Liver (tissue), 9 donors: ENCODE results near the gene CRADD. TPM values are rescaled to one million over a fixed set of nuclear protein-coding genes. Genes with fewer than 3 reads are reported as not detected.

Source experiments
- DNase-seq: peaks from one replicate; pipeline ENCODE4 v3.0.0-alpha.2; 2017; ENCODE audit warnings: low spot score
- H3K27ac ChIP-seq, 2 donors: one replicate each; pipeline ENCODE4 v1.7.0; 2013; ENCODE audit warnings: inconsistent platforms in 2 of 2, low read length in 2 of 2, control low read depth in 1 of 2, low read depth in 1 of 2, mild to moderate bottlenecking in 1 of 2
- H3K27me3 ChIP-seq, 4 donors: one replicate each; pipeline versions ENCODE4 v1.6.1 to v1.7.0; 2013; ENCODE audit warnings: low read length in 3 of 4, inconsistent platforms in 1 of 4, mild to moderate bottlenecking in 1 of 4, moderate library complexity in 1 of 4; ENCODE audit not compliant: control insufficient read depth in 4 of 4, insufficient read depth in 4 of 4
- H3K36me3 ChIP-seq, 4 donors: one replicate each; pipeline versions ENCODE4 v1.6.1 to v1.7.0; 2013; ENCODE audit warnings: low read length in 3 of 4, mild to moderate bottlenecking in 3 of 4, low read depth in 1 of 4, moderate library complexity in 1 of 4; ENCODE audit not compliant: control insufficient read depth in 4 of 4, insufficient read depth in 3 of 4
- H3K4me1 ChIP-seq, 4 donors: one replicate each; pipeline versions ENCODE4 v1.6.1 to v1.7.0; 2013; ENCODE audit warnings: low read length in 3 of 4, mild to moderate bottlenecking in 3 of 4, moderate library complexity in 1 of 4; ENCODE audit not compliant: control insufficient read depth in 4 of 4, insufficient read depth in 4 of 4
- H3K4me3 ChIP-seq, 3 donors: one replicate each; pipeline versions ENCODE4 v1.6.1 to v1.7.0; 2013; ENCODE audit warnings: low read length in 3 of 3, control low read depth in 1 of 3, low read depth in 1 of 3, mild to moderate bottlenecking in 1 of 3
- H3K9ac ChIP-seq, 2 donors: one replicate each; pipeline ENCODE4 v1.7.0; 2013; ENCODE audit warnings: low read length in 2 of 2, mild to moderate bottlenecking in 2 of 2, moderate library complexity in 2 of 2, control low read depth in 1 of 2, low read depth in 1 of 2
- H3K9me3 ChIP-seq, 4 donors: one replicate each; pipeline versions ENCODE4 v1.6.1 to v1.7.0; 2013; ENCODE audit warnings: low read length in 3 of 4; ENCODE audit not compliant: control insufficient read depth in 4 of 4
- EGR1 ChIP-seq, 2 donors: IDR thresholded peaks; 2 replicates each; pipeline ENCODE4 v1.6.1; 2016 to 2018; ENCODE audit warnings: antibody characterized with exemption in 2 of 2, low read depth in 2 of 2
- FOXA1 ChIP-seq: IDR thresholded peaks from 2 replicates; pipeline ENCODE4 v1.6.1; 2016; ENCODE audit warnings: antibody characterized with exemption
- FOXA2 ChIP-seq: IDR thresholded peaks from 2 replicates; pipeline ENCODE4 v1.6.1; 2016; ENCODE audit warnings: antibody characterized with exemption
- GABPA ChIP-seq, 2 donors: IDR thresholded peaks in 1 of 2; conservative IDR thresholded peaks in 1 of 2; 2 replicates each; pipeline ENCODE4 v1.6.1; 2016; ENCODE audit warnings: antibody characterized with exemption in 2 of 2, mild to moderate bottlenecking in 1 of 2, moderate library complexity in 1 of 2
- HNF4A ChIP-seq, 2 donors: conservative IDR thresholded peaks; 2 replicates each; pipeline ENCODE4 v1.6.1; 2016; ENCODE audit warnings: antibody characterized with exemption in 2 of 2, mild to moderate bottlenecking in 2 of 2
- HNF4G ChIP-seq: IDR thresholded peaks from 2 replicates; pipeline ENCODE4 v1.6.1; 2016; ENCODE audit warnings: antibody characterized with exemption
- JUND ChIP-seq, 2 donors: IDR thresholded peaks; 2 replicates each; pipeline ENCODE4 v1.6.1; 2016; ENCODE audit warnings: antibody characterized with exemption in 2 of 2
- NR2F2 ChIP-seq: IDR thresholded peaks from 2 replicates; pipeline ENCODE4 v1.6.1; 2016; ENCODE audit warnings: antibody characterized with exemption
- RAD21 ChIP-seq, 2 donors: IDR thresholded peaks; 2 replicates each; pipeline ENCODE4 v1.6.1; 2016; ENCODE audit warnings: antibody characterized with exemption in 2 of 2, mild to moderate bottlenecking in 2 of 2
- RXRA ChIP-seq, 2 donors: IDR thresholded peaks; 2 replicates each; pipeline ENCODE4 v1.6.1; 2017 to 2018; ENCODE audit warnings: antibody characterized with exemption in 2 of 2, mild to moderate bottlenecking in 1 of 2
- SP1 ChIP-seq: IDR thresholded peaks from 2 replicates; pipeline ENCODE4 v1.6.1; 2018; ENCODE audit warnings: antibody characterized with exemption, mild to moderate bottlenecking
- TAF1 ChIP-seq: conservative IDR thresholded peaks from 2 replicates; pipeline ENCODE4 v1.6.1; 2016; ENCODE audit warnings: antibody characterized with exemption, mild to moderate bottlenecking
- YY1 ChIP-seq: IDR thresholded peaks from 2 replicates; pipeline ENCODE4 v1.6.1; 2016; ENCODE audit warnings: antibody characterized with exemption, mild to moderate bottlenecking
- WGBS: extraction: QIAGEN DNeasy Blood & Tissue Kit; methylation state at CpG from one replicate; pipeline ENCODE4 v1.1.7; 2013; 5-methylcytosine and 5-hydroxymethylcytosine counted together
- polyA plus RNA-seq, 2 donors: library from polyadenylated mRNA; stranded (reverse) in 1 of 2; unstranded in 1 of 2; fragments of 200-250 nt in 1 of 2; fragments of >200 nt in 1 of 2; fragmentation: Nextera tagmentation in 1 of 2; extraction: Ambion mirVana in 1 of 2; gene quantifications; one replicate each; pipeline versions ENCODE4 v1.2.1 to v1.2.3, GENCODE V29; 2013 to 2015
- total RNA-seq, 2 donors: library from RNA; depleted of rRNA; stranded (reverse); fragments of >200 nt; gene quantifications; one replicate each; pipeline ENCODE4 v1.2.3, GENCODE V29; 2014
- TF ChIP-seq, protein P1 (sequence below): IDR thresholded peaks from 2 replicates; pipeline ENCODE4 v1.6.1; 2016; ENCODE audit warnings: antibody characterized with exemption
- TF ChIP-seq, protein P2 (sequence below): IDR thresholded peaks from 2 replicates; pipeline ENCODE4 v1.6.1; 2016; ENCODE audit warnings: antibody characterized with exemption
- TF ChIP-seq, protein P3 (sequence below): IDR thresholded peaks from 2 replicates; pipeline ENCODE4 v1.6.1; 2016; ENCODE audit warnings: antibody characterized with exemption, mild to moderate bottlenecking
- TF ChIP-seq, protein P4 (sequence below): IDR thresholded peaks from 2 replicates; pipeline ENCODE4 v1.6.1; 2016; ENCODE audit warnings: antibody characterized with exemption
- TF ChIP-seq, protein P5 (sequence below): fragments of 150-350 bp; IDR thresholded peaks from 2 replicates; pipeline ENCODE4 v1.5.1; 2017; ENCODE audit warnings: improper control_type of control experiment, low read depth, low read length; ENCODE audit not compliant: missing input control
- donor health status: healthy.
- donor health status: healthy.
- donor health status: healthy.
- donor health status: healthy.
- donor health status: healthy.

CRADD gene
- total and polyA plus RNA-seq, 4 donors: 19.4 to 48.9 (median 29.6) TPM

DNA sequence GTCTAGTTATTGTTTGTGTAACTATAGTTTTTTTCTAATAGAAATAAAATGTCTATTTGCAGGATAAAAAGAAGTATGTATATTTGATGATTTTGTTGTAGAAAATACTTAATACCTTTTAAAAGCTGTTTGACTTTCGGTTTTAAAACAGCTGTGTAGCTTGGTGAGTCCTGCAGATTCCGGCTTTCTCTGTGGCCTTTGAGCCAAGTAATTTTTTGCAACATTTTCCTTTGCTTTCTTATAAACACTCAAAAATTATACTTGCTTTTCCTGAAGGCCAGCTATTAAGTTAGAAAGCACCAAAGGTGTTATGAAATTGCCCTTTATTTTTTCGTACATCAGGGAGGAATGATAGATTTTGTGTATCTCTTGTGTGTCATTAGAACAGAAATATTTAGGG lies 63.6 kb downstream of the CRADD start:
- no peak for DNase-seq
- Histone ChIP-seq H3K27ac (peak overlapping the region; percentile 92 to 94), H3K27me3 (no peaks in the 10 kb centered on the region), H3K4me1 (peaks cover 0 to 25% (median 12%) of the 10 kb centered on the region in 4 donors), H3K4me3 (peak overlapping the region; percentile 10 to 29 (median 25)), H3K9ac (peak overlapping the region; percentile 77 to 98), H3K9me3 (no peaks in the 10 kb centered on the region), H3K36me3 (no peaks in the 10 kb centered on the region)
- TF ChIP-seq YY1 (no peak), JUND (IDR thresholded peaks at IDR 0.05) (no peak), HNF4G (no peak), GABPA (IDR thresholded peaks at IDR 0.05 in 1 of 2, conservative IDR thresholded peaks at IDR 0.05 in 1 of 2) (no peak), FOXA1 (no peak), TAF1 (no peak), EGR1 (IDR thresholded peaks at IDR 0.05; ENCODE audit: low read depth in 2 of 2) (no peak), SP1 (no peak), FOXA2 (no peak), HNF4A (conservative IDR thresholded peaks at IDR 0.05) (peak; percentile 18 to 23), RXRA (IDR thresholded peaks at IDR 0.05) (no peak), NR2F2 (peak; percentile 13), RAD21 (IDR thresholded peaks at IDR 0.05) (peak in 1 of 2 donors; percentile 26)
- TF ChIP-seq, protein P1, sequence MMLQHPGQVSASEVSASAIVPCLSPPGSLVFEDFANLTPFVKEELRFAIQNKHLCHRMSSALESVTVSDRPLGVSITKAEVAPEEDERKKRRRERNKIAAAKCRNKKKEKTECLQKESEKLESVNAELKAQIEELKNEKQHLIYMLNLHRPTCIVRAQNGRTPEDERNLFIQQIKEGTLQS: no peak
- TF ChIP-seq, protein P2, sequence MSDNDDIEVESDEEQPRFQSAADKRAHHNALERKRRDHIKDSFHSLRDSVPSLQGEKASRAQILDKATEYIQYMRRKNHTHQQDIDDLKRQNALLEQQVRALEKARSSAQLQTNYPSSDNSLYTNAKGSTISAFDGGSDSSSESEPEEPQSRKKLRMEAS: no peak
- TF ChIP-seq, protein P3, sequence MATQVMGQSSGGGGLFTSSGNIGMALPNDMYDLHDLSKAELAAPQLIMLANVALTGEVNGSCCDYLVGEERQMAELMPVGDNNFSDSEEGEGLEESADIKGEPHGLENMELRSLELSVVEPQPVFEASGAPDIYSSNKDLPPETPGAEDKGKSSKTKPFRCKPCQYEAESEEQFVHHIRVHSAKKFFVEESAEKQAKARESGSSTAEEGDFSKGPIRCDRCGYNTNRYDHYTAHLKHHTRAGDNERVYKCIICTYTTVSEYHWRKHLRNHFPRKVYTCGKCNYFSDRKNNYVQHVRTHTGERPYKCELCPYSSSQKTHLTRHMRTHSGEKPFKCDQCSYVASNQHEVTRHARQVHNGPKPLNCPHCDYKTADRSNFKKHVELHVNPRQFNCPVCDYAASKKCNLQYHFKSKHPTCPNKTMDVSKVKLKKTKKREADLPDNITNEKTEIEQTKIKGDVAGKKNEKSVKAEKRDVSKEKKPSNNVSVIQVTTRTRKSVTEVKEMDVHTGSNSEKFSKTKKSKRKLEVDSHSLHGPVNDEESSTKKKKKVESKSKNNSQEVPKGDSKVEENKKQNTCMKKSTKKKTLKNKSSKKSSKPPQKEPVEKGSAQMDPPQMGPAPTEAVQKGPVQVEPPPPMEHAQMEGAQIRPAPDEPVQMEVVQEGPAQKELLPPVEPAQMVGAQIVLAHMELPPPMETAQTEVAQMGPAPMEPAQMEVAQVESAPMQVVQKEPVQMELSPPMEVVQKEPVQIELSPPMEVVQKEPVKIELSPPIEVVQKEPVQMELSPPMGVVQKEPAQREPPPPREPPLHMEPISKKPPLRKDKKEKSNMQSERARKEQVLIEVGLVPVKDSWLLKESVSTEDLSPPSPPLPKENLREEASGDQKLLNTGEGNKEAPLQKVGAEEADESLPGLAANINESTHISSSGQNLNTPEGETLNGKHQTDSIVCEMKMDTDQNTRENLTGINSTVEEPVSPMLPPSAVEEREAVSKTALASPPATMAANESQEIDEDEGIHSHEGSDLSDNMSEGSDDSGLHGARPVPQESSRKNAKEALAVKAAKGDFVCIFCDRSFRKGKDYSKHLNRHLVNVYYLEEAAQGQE: no peak
- TF ChIP-seq, protein P4, sequence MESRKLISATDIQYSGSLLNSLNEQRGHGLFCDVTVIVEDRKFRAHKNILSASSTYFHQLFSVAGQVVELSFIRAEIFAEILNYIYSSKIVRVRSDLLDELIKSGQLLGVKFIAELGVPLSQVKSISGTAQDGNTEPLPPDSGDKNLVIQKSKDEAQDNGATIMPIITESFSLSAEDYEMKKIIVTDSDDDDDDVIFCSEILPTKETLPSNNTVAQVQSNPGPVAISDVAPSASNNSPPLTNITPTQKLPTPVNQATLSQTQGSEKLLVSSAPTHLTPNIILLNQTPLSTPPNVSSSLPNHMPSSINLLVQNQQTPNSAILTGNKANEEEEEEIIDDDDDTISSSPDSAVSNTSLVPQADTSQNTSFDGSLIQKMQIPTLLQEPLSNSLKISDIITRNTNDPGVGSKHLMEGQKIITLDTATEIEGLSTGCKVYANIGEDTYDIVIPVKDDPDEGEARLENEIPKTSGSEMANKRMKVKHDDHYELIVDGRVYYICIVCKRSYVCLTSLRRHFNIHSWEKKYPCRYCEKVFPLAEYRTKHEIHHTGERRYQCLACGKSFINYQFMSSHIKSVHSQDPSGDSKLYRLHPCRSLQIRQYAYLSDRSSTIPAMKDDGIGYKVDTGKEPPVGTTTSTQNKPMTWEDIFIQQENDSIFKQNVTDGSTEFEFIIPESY: no peak
- TF ChIP-seq, protein P5, sequence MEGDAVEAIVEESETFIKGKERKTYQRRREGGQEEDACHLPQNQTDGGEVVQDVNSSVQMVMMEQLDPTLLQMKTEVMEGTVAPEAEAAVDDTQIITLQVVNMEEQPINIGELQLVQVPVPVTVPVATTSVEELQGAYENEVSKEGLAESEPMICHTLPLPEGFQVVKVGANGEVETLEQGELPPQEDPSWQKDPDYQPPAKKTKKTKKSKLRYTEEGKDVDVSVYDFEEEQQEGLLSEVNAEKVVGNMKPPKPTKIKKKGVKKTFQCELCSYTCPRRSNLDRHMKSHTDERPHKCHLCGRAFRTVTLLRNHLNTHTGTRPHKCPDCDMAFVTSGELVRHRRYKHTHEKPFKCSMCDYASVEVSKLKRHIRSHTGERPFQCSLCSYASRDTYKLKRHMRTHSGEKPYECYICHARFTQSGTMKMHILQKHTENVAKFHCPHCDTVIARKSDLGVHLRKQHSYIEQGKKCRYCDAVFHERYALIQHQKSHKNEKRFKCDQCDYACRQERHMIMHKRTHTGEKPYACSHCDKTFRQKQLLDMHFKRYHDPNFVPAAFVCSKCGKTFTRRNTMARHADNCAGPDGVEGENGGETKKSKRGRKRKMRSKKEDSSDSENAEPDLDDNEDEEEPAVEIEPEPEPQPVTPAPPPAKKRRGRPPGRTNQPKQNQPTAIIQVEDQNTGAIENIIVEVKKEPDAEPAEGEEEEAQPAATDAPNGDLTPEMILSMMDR: no peak
- WGBS: 19% methylated on average over 3 of the region's 3 CpGs
